MCF 10A (cell line): ENCODE results near the gene ING3. TPM values are rescaled to one million over a fixed set of nuclear protein-coding genes. Genes with fewer than 3 reads are reported as not detected.

Experiments used
- BruUV-seq: library from RNA; stranded (reverse); fragments of 400-500 nt; replicated peaks from 2 replicates; lab custom pipeline; 2021; lab: Mats Ljungman, UMichigan
- CTCF ChIA-PET: fragments of 300-600 bp; sonication (Branson Sonifier 250); formaldehyde crosslinking; extraction: SDS; loops from one replicate; lab custom pipeline; 2021; ENCODE audit warnings: antibody characterized with exemption, inconsistent platforms; lab: Yijun Ruan, JAX
- POLR2A ChIA-PET: fragments of 300-600, 350-650 bp; sonication (Branson Sonifier 250); formaldehyde crosslinking; extraction: SDS; loops from one replicate; lab custom pipeline; 2020; ENCODE audit warnings: antibody characterized with exemption, inconsistent platforms; lab: Yijun Ruan, JAX
- DNase-seq: peaks from one replicate; pipeline ENCODE4 v3.0.0-alpha.2; 2018; ENCODE audit not compliant: unreplicated experiment
- H3K27ac Mint-ChIP-seq: one replicate; pipeline ENCODE4 v1.8.0; 2022; ENCODE audit warnings: mild to moderate bottlenecking, low read depth, mixed read lengths; ENCODE audit not compliant: unreplicated experiment
- H3K27me3 Mint-ChIP-seq: one replicate; pipeline ENCODE4 v1.8.0; 2022; ENCODE audit warnings: mixed read lengths; ENCODE audit not compliant: insufficient read depth, unreplicated experiment
- H3K36me3 Mint-ChIP-seq: one replicate; pipeline ENCODE4 v1.8.0; 2022; ENCODE audit warnings: mild to moderate bottlenecking, moderate library complexity, mixed read lengths; ENCODE audit not compliant: insufficient read depth, unreplicated experiment
- H3K4me1 Mint-ChIP-seq: one replicate; pipeline ENCODE4 v1.8.0; 2022; ENCODE audit warnings: mixed read lengths; ENCODE audit not compliant: insufficient read depth, unreplicated experiment
- H3K4me3 Mint-ChIP-seq: one replicate; pipeline ENCODE4 v1.8.0; 2022; ENCODE audit warnings: mild to moderate bottlenecking, moderate library complexity, mixed read lengths; ENCODE audit not compliant: unreplicated experiment
- H3K9me3 Mint-ChIP-seq: one replicate; pipeline ENCODE4 v1.8.0; 2022; ENCODE audit warnings: mixed read lengths; ENCODE audit not compliant: unreplicated experiment
- CTCF ChIP-seq: fragments of 200-600 bp; IDR thresholded peaks from one replicate; pipeline ENCODE4 v1.8.0; 2022; ENCODE audit warnings: antibody characterized with exemption, mild to moderate bottlenecking; ENCODE audit not compliant: unreplicated experiment
- intact Hi-C: fragments of 100-400 bp; cut with micrococcal nuclease; formaldehyde crosslinking; loops from 2 replicates; pipeline ENCODE4 v1.14.1; 2022
- total RNA-seq: library from RNA; stranded (reverse); gene quantifications from 2 replicates; pipeline ENCODE4 v1.2.3, GENCODE V29; 2022

ING3 gene
- total RNA-seq, 1 experiment from 2014 or later = 18.9 TPM

- intact Hi-C loops = no loop called here
- no TSS peak for BruUV-seq
- Mint-ChIP-seq H3K36me3 (no peaks in the 10 kb centered on the region), H3K27ac (no peak overlapping the region), H3K4me1 (peaks cover 10% of the 10 kb centered on the region), H3K27me3 (peaks cover 34% of the 10 kb centered on the region), H3K4me3 (no peak overlapping the region), H3K9me3 (no peaks in the 10 kb centered on the region)
- CTCF ChIA-PET = no interaction called here
- DNase-seq = no peak
- POLR2A ChIA-PET = interaction anchor here (1.0 kb wide), 1 partner anchor 11 kb away, joined by 4 read pairs; no protein-coding TSS in a partner anchor
- TF ChIP-seq CTCF = no peak
Measured at GRCh38 chr7:121020989-121021969, 70.7 kb downstream of the ING3 start.

GRCh38 chr7:121023194-121023593 is 72.6 kb downstream of the ING3 start:
- no peak for TF ChIP-seq CTCF
- H3K9me3 Mint-ChIP-seq = no peaks in the 10 kb centered on the region
- no peak overlapping the region for H3K27ac Mint-ChIP-seq
- H3K4me1 Mint-ChIP-seq = peaks cover 10% of the 10 kb centered on the region
- H3K4me3 Mint-ChIP-seq = no peak overlapping the region
- intact Hi-C loops = no loop called here
- DNase-seq = no peak
- POLR2A ChIA-PET = no interaction called here
- H3K36me3 Mint-ChIP-seq = no peaks in the 10 kb centered on the region
- no TSS peak for BruUV-seq
- peaks cover 39% of the 10 kb centered on the region for H3K27me3 Mint-ChIP-seq
- CTCF ChIA-PET = interaction anchor here (0.5 kb wide), 1 partner anchor 83 kb away, joined by 3 read pairs; no protein-coding TSS in a partner anchor

- Mint-ChIP-seq H3K4me3 (no peak overlapping the region), H3K9me3 (no peaks in the 10 kb centered on the region), H3K4me1 (peaks cover 10% of the 10 kb centered on the region), H3K27ac (no peak overlapping the region), H3K36me3 (no peaks in the 10 kb centered on the region), H3K27me3 (peaks cover 39% of the 10 kb centered on the region)
- CTCF ChIA-PET = interaction anchor here (0.5 kb wide), 1 partner anchor 84 kb away, joined by 3 read pairs; no protein-coding TSS in a partner anchor
- intact Hi-C loops = no loop called here
- no peak for TF ChIP-seq CTCF
- POLR2A ChIA-PET = no interaction called here
- no peak for DNase-seq
- BruUV-seq = no TSS peak
Measured at GRCh38 chr7:121023683-121024511, 73.3 kb downstream of the ING3 start.

GRCh38 chr7:121024611-121025010 is 74.0 kb downstream of the ING3 start:
- DNase-seq = no peak
- H3K27ac Mint-ChIP-seq = no peak overlapping the region
- ChIA-PET CTCF (no interaction called here), POLR2A (no interaction called here)
- H3K27me3 Mint-ChIP-seq = peaks cover 39% of the 10 kb centered on the region
- H3K36me3 Mint-ChIP-seq = no peaks in the 10 kb centered on the region
- intact Hi-C loops = no loop called here
- no peaks in the 10 kb centered on the region for H3K9me3 Mint-ChIP-seq
- H3K4me1 Mint-ChIP-seq = peaks cover 5% of the 10 kb centered on the region
- BruUV-seq = no TSS peak
- H3K4me3 Mint-ChIP-seq = no peak overlapping the region
- TF ChIP-seq CTCF = no peak
